Caco-2 (cell line): Measurements from ENCODE around the gene GABARAPL2. TPM values are rescaled to one million over a fixed set of nuclear protein-coding genes. Genes with fewer than 3 reads are reported as not detected.
A peak's percentile ranks its signal among the peaks of the same experiment; 100 is the strongest.

Source experiments
- BruUV-seq: library from RNA; stranded (reverse); fragments of 400-500 nt; replicated peaks from 2 replicates; lab custom pipeline; 2021; lab: Mats Ljungman, UMichigan
- CTCF ChIA-PET: fragments of 300-600 bp; sonication (Branson Sonifier 250); formaldehyde crosslinking; loops from one replicate; lab custom pipeline; 2022; ENCODE audit warnings: antibody characterized with exemption; lab: Charles Lee
- POLR2A ChIA-PET: fragments of 300-600 bp; sonication (Branson Sonifier 250); formaldehyde crosslinking; loops from one replicate; lab custom pipeline; 2022; ENCODE audit warnings: antibody characterized with exemption; lab: Charles Lee
- DNase-seq, 2 experiments: peaks; one replicate each; pipeline versions ENCODE4 v3.0.0 to v3.0.0-alpha.2; 2020 to 2022
- H3K27me3 ChIP-seq: replicated peaks from 2 replicates; pipeline ENCODE4 v1.6.0; 2011; ENCODE audit warnings: low read length; ENCODE audit not compliant: control insufficient read depth, insufficient read depth
- H3K36me3 ChIP-seq: 2 replicates; pipeline ENCODE4 v1.5.1; 2011; ENCODE audit warnings: low read length; ENCODE audit not compliant: control insufficient read depth, insufficient read depth
- H3K4me1 ChIP-seq: fragments of 250-450 bp; sonication (Bioruptor Pico); 2 replicates; pipeline ENCODE4 v1.5.1; 2020; ENCODE audit warnings: mild to moderate bottlenecking
- H3K4me3 ChIP-seq: 2 replicates; pipeline ENCODE4 v1.5.1; 2011; ENCODE audit warnings: low read depth, mild to moderate bottlenecking, control low read depth, low read length
- H3K9me3 ChIP-seq: fragments of 250-450 bp; sonication (Bioruptor Pico); 2 replicates; pipeline ENCODE4 v1.5.1; 2020; ENCODE audit warnings: mild to moderate bottlenecking, moderate library complexity
- H3K27ac Mint-ChIP-seq: one replicate; pipeline ENCODE4 v1.8.0; 2022; ENCODE audit warnings: mixed read lengths; ENCODE audit not compliant: unreplicated experiment
- H3K27me3 Mint-ChIP-seq: one replicate; pipeline ENCODE4 v1.8.0; 2022; ENCODE audit warnings: mixed read lengths; ENCODE audit not compliant: insufficient read depth, unreplicated experiment
- H3K36me3 Mint-ChIP-seq: one replicate; pipeline ENCODE4 v1.8.0; 2022; ENCODE audit warnings: mild to moderate bottlenecking, mixed read lengths; ENCODE audit not compliant: insufficient read depth, unreplicated experiment
- H3K4me1 Mint-ChIP-seq: one replicate; pipeline ENCODE4 v1.8.0; 2022; ENCODE audit warnings: low read depth, mixed read lengths; ENCODE audit not compliant: unreplicated experiment
- H3K4me3 Mint-ChIP-seq: one replicate; pipeline ENCODE4 v1.8.0; 2022; ENCODE audit warnings: mild to moderate bottlenecking, moderate library complexity, mixed read lengths; ENCODE audit not compliant: unreplicated experiment
- H3K9me3 Mint-ChIP-seq: one replicate; pipeline ENCODE4 v1.8.0; 2022; ENCODE audit warnings: mixed read lengths; ENCODE audit not compliant: unreplicated experiment
- CTCF ChIP-seq, 2 experiments: fragments of 200-600 bp in 1 of 2; IDR thresholded peaks; 1 replicate in 1 of 2; 2 replicates in 1 of 2; pipeline versions ENCODE4 v1.5.1 to v1.8.0; 2011 to 2022; ENCODE audit warnings: antibody characterized with exemption in 1 of 2, control low read depth in 1 of 2, inconsistent platforms in 1 of 2, low read depth in 1 of 2, low read length in 1 of 2, mild to moderate bottlenecking in 1 of 2, moderate library complexity in 1 of 2; ENCODE audit not compliant: insufficient read depth in 1 of 2, severe bottlenecking in 1 of 2, unreplicated experiment in 1 of 2
- intact Hi-C: fragments of 100-400 bp; cut with micrococcal nuclease; formaldehyde crosslinking; loops from one replicate; pipeline ENCODE4 v1.10.0; 2022; ENCODE audit not compliant: unreplicated experiment
- total RNA-seq: library from RNA; stranded (reverse); gene quantifications from 2 replicates; pipeline ENCODE4 v1.2.3, GENCODE V29; 2022

Gene GABARAPL2
- total RNA-seq, 1 experiment from 2014 or later, result 88.2 TPM

GRCh38 chr16:75626806-75627205 lies 60.6 kb downstream of the GABARAPL2 start:
- no peaks in the 10 kb centered on the region for H3K27me3 Mint-ChIP-seq
- H3K27ac Mint-ChIP-seq, result peak overlapping the region; percentile 66
- no peaks in the 10 kb centered on the region for H3K27me3 ChIP-seq
- ChIA-PET POLR2A (no interaction called here), CTCF (no interaction called here)
- no peak for DNase-seq
- no peak for TF ChIP-seq CTCF (IDR thresholded peaks at IDR 0.05; ENCODE audit: insufficient read depth in 1 of 2, low read depth in 1 of 2, low read length in 1 of 2, severe bottlenecking in 1 of 2, unreplicated experiment in 1 of 2)
- H3K9me3 ChIP-seq, result no peaks in the 10 kb centered on the region
- H3K9me3 Mint-ChIP-seq, result peaks cover 10% of the 10 kb centered on the region
- H3K36me3 Mint-ChIP-seq, result peaks cover 86% of the 10 kb centered on the region
- H3K4me3 ChIP-seq, result no peak overlapping the region
- H3K4me1 Mint-ChIP-seq, result peaks cover 33% of the 10 kb centered on the region
- peak overlapping the region; percentile 6 for H3K4me3 Mint-ChIP-seq
- no TSS peak for BruUV-seq
- peaks cover 34% of the 10 kb centered on the region for H3K4me1 ChIP-seq
- peaks cover 13% of the 10 kb centered on the region for H3K36me3 ChIP-seq
- intact Hi-C loops, result no loop called here

Other genes with a start within 250 kb of the GABARAPL2 start
- 71.6 and 77.6 TPM in 2 replicates for gene CFDP1, start 132.9 kb upstream of the GABARAPL2 start, total RNA-seq
- gene TMEM170A, start 101.7 kb upstream of the GABARAPL2 start, total RNA-seq, result 57.4 and 63.6 TPM in 2 replicates
- 1.1 and 1.3 TPM in 2 replicates for gene CHST6, start 70.9 kb upstream of the GABARAPL2 start, total RNA-seq
- 0.11 TPM in 1 of 2 replicates, not detected in the other for gene CHST5, start 30.3 kb upstream of the GABARAPL2 start, total RNA-seq
- 5.2 and 6.6 TPM in 2 replicates for gene TMEM231, start 10.1 kb upstream of the GABARAPL2 start, total RNA-seq
- 70.1 and 71.3 TPM in 2 replicates for gene ADAT1, start 56.9 kb downstream of the GABARAPL2 start, total RNA-seq
- 244 and 245 TPM in 2 replicates for gene KARS1, start 81.3 kb downstream of the GABARAPL2 start, total RNA-seq
- 25.1 and 27.1 TPM in 2 replicates for gene TERF2IP, start 81.4 kb downstream of the GABARAPL2 start, total RNA-seq
- not detected in 2 replicates for gene CPHXL2, start 110.6 kb downstream of the GABARAPL2 start, total RNA-seq
- gene DUXB, start 135.1 kb downstream of the GABARAPL2 start, total RNA-seq, result not detected in 2 replicates
- not detected in 2 replicates for gene CPHXL, start 160.1 kb downstream of the GABARAPL2 start, total RNA-seq